Spleen (tissue), 11 donors: ENCODE data around the gene CCDC141. TPM values are rescaled to one million over a fixed set of nuclear protein-coding genes. Genes with fewer than 3 reads are reported as not detected.

Source experiments
- DNase-seq: peaks from one replicate; pipeline ENCODE4 v3.0.0-alpha.2; 2020
- H3K27ac ChIP-seq, 8 donors: fragments of 200-600 bp; sonication (generic) in 7 of 8; 1 replicate in 4 of 8; 2 replicates in 4 of 8; pipeline versions ENCODE4 v1.5.0 to v1.8.0; 2016 to 2021; ENCODE audit warnings: inconsistent platforms in 4 of 8, mild to moderate bottlenecking in 4 of 8, moderate library complexity in 1 of 8
- H3K27me3 ChIP-seq, 7 donors: fragments of 200-600 bp; sonication (generic) in 6 of 7; replicated peaks in 1 of 7; 1 replicate in 4 of 7; 2 replicates in 3 of 7; pipeline versions ENCODE4 v1.5.0 to v1.8.0; 2016 to 2021; ENCODE audit warnings: inconsistent platforms in 3 of 7, mild to moderate bottlenecking in 1 of 7
- H3K36me3 ChIP-seq, 6 donors: fragments of 200-600 bp; sonication (generic) in 5 of 6; 1 replicate in 4 of 6; 2 replicates in 2 of 6; pipeline versions ENCODE4 v1.5.0 to v1.8.0; 2016 to 2021; ENCODE audit warnings: inconsistent platforms in 2 of 6
- H3K4me1 ChIP-seq, 6 donors: fragments of 200-600 bp; sonication (generic) in 5 of 6; 1 replicate in 3 of 6; 2 replicates in 3 of 6; pipeline versions ENCODE4 v1.5.0 to v1.8.0; 2016 to 2021; ENCODE audit warnings: inconsistent platforms in 3 of 6
- H3K4me3 ChIP-seq, 8 donors: fragments of 200-600 bp; sonication (generic) in 7 of 8; 1 replicate in 4 of 8; 2 replicates in 4 of 8; pipeline versions ENCODE4 v1.5.0 to v1.8.0; 2016 to 2021; ENCODE audit warnings: inconsistent platforms in 4 of 8, mild to moderate bottlenecking in 4 of 8, moderate library complexity in 2 of 8
- H3K9me3 ChIP-seq, 8 donors: fragments of 200-600 bp; sonication (generic) in 7 of 8; 1 replicate in 4 of 8; 2 replicates in 4 of 8; pipeline versions ENCODE4 v1.5.0 to v1.8.0; 2016 to 2021; ENCODE audit warnings: inconsistent platforms in 4 of 8
- POLR2A ChIP-seq, 3 donors: fragments of 450-650 bp; IDR thresholded peaks; one replicate each; pipeline ENCODE4 v1.5.1; 2017; ENCODE audit warnings: antibody characterized with exemption in 3 of 3, mild to moderate bottlenecking in 1 of 3
- POLR2AphosphoS5 ChIP-seq, 3 donors: sonication (generic); formaldehyde crosslinking; IDR thresholded peaks; one replicate each; pipeline ENCODE4 v1.5.1; 2017; ENCODE audit warnings: antibody characterized with exemption in 3 of 3
- WGBS, 5 donors: extraction: QIAGEN DNeasy Blood & Tissue Kit in 3 of 5; methylation state at CpG; one replicate each; pipeline versions ENCODE4 v1.1.5 to v1.1.7; 2013 to 2018; 5-methylcytosine and 5-hydroxymethylcytosine counted together
- intact Hi-C: fragments of 100-400 bp; cut with DNase I; formaldehyde crosslinking; loops from one replicate; pipeline ENCODE4 v1.15.0; 2023; ENCODE audit warnings: low total_unique reads
- polyA plus RNA-seq, 3 donors: library from polyadenylated mRNA; stranded (reverse); fragments of 200-250 nt; gene quantifications; one replicate each; pipeline ENCODE4 v1.2.1, GENCODE V29; 2013
- total RNA-seq, 7 donors: library from RNA; depleted of rRNA in 3 of 7; stranded (reverse); fragments of >200 nt in 3 of 7; fragmentation: NEBNext Ultra II Directional in 4 of 7; extraction: Animal tissue kit (Norgen Biotek cat#: 25700) in 4 of 7; gene quantifications; one replicate each; pipeline versions ENCODE4 v1.1.0 to v1.2.1, GENCODE V29; 2016 to 2021
- TF ChIP-seq, protein P1 (sequence below), 11 experiments: fragments of 200-600 bp in 7 of 11; fragments of 450-650 bp in 4 of 11; sonication (generic) in 4 of 11; IDR thresholded peaks in 8 of 11; conservative IDR thresholded peaks in 3 of 11; 1 replicate in 7 of 11; 2 replicates in 4 of 11; pipeline versions ENCODE4 v1.4.0 to v1.8.0; 2016 to 2021; ENCODE audit warnings: antibody characterized with exemption in 11 of 11, inconsistent platforms in 4 of 11, mild to moderate bottlenecking in 1 of 11
- donor health status: healthy with polysubstance abuse.
- donor health status: DM: no; HTN: no; CAD: no; lungs with moderate emphysema.
- donor health status: DM: no; HTN: no; CAD: no.
- donor health status: Bipolar disorder and iron deficiency.
- donor health status: healthy.
- donor health status: DM: no; HTN: no; CAD: no.
- donor health status: DM: yes; HTN: yes; CAD: no.

CCDC141 gene
- total and polyA plus RNA-seq, 10 donors, result 0.29 to 21.3 (median 11.4) TPM

DNA sequence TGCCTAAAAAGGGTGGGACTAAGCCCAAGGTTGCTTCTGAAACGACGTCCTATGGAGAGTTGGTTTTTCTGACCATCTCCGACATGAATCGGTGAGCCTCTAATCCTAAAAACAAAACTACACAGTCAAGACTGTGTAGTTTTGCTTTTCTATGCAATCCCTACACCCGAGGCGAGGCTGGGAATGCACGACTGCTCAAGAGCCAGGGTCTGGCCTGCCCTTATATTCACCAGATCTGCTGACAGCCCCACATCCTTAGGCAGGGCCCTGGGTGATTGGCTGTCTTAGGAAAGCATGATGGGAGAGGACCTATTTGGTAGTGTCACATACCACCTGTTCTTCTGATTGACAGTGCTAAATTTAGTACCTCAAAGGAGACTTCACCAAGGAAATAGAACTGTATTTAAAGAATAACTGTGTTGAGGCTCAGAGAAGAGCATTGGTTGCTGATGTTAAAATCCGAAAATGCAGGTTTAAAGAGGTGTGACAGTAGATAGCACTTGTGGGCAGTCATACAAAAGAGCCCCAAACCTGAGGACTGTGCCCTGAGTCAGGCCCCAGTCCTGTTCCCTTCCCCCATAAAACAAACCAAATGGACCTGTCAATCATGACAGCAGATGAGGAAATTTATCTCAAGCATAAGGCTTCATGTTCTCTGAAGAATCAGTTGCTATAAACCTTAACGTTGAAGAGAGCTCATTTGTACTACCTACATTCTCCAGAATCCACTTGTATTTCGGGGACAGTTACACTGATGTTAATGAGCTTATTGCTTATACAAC lies 242.5 kb downstream of the CCDC141 start, which contains the start of gene TTN:
Gene TTN, minus strand, starts transcription at position 197 of the 782 bp plus-strand sequence. CDS start 2,781 bp downstream, outside the sequence.
- Histone ChIP-seq H3K36me3 (no peaks in the 10 kb centered on the region), H3K9me3 (no peaks in the 10 kb centered on the region), H3K4me1 (no peaks in the 10 kb centered on the region), H3K4me3 (no peak within 1 kb of the TSS), H3K27me3 (no peaks in the 10 kb centered on the region), H3K27ac (no peak within 1 kb of the TSS)
- 82 to 94% (median 93%) methylated on average over 10 of the region's 10 CpGs for WGBS, 5 donors
- TF ChIP-seq POLR2AphosphoS5 (IDR thresholded peaks at IDR 0.05) (no peak), POLR2A (IDR thresholded peaks at IDR 0.05) (no peak)
- TF ChIP-seq, protein P1, sequence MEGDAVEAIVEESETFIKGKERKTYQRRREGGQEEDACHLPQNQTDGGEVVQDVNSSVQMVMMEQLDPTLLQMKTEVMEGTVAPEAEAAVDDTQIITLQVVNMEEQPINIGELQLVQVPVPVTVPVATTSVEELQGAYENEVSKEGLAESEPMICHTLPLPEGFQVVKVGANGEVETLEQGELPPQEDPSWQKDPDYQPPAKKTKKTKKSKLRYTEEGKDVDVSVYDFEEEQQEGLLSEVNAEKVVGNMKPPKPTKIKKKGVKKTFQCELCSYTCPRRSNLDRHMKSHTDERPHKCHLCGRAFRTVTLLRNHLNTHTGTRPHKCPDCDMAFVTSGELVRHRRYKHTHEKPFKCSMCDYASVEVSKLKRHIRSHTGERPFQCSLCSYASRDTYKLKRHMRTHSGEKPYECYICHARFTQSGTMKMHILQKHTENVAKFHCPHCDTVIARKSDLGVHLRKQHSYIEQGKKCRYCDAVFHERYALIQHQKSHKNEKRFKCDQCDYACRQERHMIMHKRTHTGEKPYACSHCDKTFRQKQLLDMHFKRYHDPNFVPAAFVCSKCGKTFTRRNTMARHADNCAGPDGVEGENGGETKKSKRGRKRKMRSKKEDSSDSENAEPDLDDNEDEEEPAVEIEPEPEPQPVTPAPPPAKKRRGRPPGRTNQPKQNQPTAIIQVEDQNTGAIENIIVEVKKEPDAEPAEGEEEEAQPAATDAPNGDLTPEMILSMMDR (IDR thresholded peaks at IDR 0.05 in 8 of 11, conservative IDR thresholded peaks at IDR 0.05 in 3 of 11), result no peak
- no peak for DNase-seq
- intact Hi-C loops, result no loop called here

- intact Hi-C loops, result no loop called here
- Histone ChIP-seq H3K27ac (no peak overlapping the region), H3K4me1 (no peaks in the 10 kb centered on the region), H3K36me3 (peaks cover 0 to 5% (median 0%) of the 10 kb centered on the region in 6 donors), H3K27me3 (no peaks in the 10 kb centered on the region), H3K9me3 (no peaks in the 10 kb centered on the region), H3K4me3 (no peak overlapping the region)
- TF ChIP-seq POLR2A (IDR thresholded peaks at IDR 0.05) (no peak), POLR2AphosphoS5 (IDR thresholded peaks at IDR 0.05) (no peak)
- TF ChIP-seq, protein P1 (IDR thresholded peaks at IDR 0.05 in 8 of 11, conservative IDR thresholded peaks at IDR 0.05 in 3 of 11), result no peak
- 69 to 91% (median 86%) methylated on average over 1 of the region's 1 CpG for WGBS, 5 donors
- no peak for DNase-seq
These were observed 243.4 kb downstream of the CCDC141 start for GRCh38 chr2:178806543-178806942.

DNA sequence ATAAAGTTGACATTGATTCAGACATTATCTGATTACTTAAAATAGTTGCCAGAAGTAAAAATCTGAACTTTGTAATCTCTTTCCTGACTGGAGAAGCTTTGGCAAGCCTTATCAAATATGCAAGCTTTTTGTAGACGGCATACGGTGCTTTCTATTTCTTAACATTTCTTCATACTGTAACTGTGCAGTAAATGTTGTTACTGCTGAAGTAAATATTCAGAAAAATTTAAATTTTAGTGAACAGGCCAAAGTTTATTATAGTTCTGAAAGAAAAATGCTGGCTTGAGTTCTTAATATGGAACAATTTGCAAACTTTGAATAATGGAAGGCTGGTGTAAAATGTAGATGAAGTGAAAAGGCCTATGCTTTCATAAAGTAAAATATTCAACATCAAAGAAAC lies 244.5 kb downstream of the CCDC141 start:
- Histone ChIP-seq H3K4me3 (no peak overlapping the region), H3K36me3 (peaks cover 0 to 6% (median 0%) of the 10 kb centered on the region in 6 donors), H3K9me3 (no peaks in the 10 kb centered on the region), H3K4me1 (no peaks in the 10 kb centered on the region), H3K27ac (no peak overlapping the region), H3K27me3 (no peaks in the 10 kb centered on the region)
- no peak for TF ChIP-seq POLR2A (IDR thresholded peaks at IDR 0.05)
- TF ChIP-seq, protein P1 (IDR thresholded peaks at IDR 0.05 in 8 of 11, conservative IDR thresholded peaks at IDR 0.05 in 3 of 11), result no peak
- TF ChIP-seq POLR2AphosphoS5 (IDR thresholded peaks at IDR 0.05), result no peak
- intact Hi-C loops, result no loop called here
- WGBS, 5 donors, result 61 to 78% (median 72%) methylated on average over 2 of the region's 2 CpGs
- no peak for DNase-seq

DNA sequence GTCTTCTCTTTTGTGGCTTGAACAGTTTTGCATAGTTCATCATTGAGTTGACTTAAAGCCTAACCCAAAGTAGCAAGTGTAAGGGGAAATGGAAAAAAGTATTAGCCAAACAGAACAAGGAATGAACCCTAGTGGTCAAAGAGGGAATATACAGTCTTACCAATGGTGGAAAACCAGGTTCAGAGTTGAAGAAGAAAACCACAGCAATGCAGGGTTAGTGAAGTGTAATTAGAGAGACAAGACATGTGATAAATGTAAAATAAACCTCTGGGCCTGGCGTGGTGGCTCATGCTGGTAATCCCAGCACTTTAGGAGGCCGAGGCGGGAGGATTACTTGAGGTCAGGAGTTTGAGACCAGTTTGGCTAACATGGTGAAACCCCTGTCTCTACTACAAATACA lies 245.1 kb downstream of the CCDC141 start:
- Histone ChIP-seq H3K36me3 (peaks cover 0 to 12% (median 0%) of the 10 kb centered on the region in 6 donors), H3K4me1 (no peaks in the 10 kb centered on the region), H3K4me3 (no peak overlapping the region), H3K9me3 (no peaks in the 10 kb centered on the region), H3K27me3 (no peaks in the 10 kb centered on the region), H3K27ac (no peak overlapping the region)
- WGBS, 5 donors, result 51 to 95% (median 89%) methylated on average over 3 of the region's 3 CpGs
- intact Hi-C loops, result no loop called here
- TF ChIP-seq POLR2AphosphoS5 (IDR thresholded peaks at IDR 0.05) (no peak), POLR2A (IDR thresholded peaks at IDR 0.05) (no peak)
- TF ChIP-seq, protein P1 (IDR thresholded peaks at IDR 0.05 in 8 of 11, conservative IDR thresholded peaks at IDR 0.05 in 3 of 11), result peak in 10 of 11 experiments; percentile 5 to 57 (median 45)
- DNase-seq, result no peak
